K562 (cell line): ENCODE data around the gene TRIM69. TPM values are rescaled to one million over a fixed set of nuclear protein-coding genes. Genes with fewer than 3 reads are reported as not detected.
A peak's percentile ranks its signal among the peaks of the same experiment; 100 is the strongest.

Source experiments
- CEBPG ChIP-seq, 3 experiments: fragments of 200-800 bp in 1 of 3; sonication (Bioruptor generic) in 1 of 3; sonication (generic) in 1 of 3; formaldehyde crosslinking in 1 of 3; IDR thresholded peaks in 2 of 3; conservative IDR thresholded peaks in 1 of 3; 2 replicates each; pipeline versions ENCODE4 v1.6.1 to v1.8.0; 2016 to 2022; ENCODE audit warnings: missing compliant biosample characterization in 2 of 3, missing genetic modification characterization in 2 of 3, mild to moderate bottlenecking in 1 of 3, missing genetic modification reagents in 1 of 3
- GABPA ChIP-seq: fragments of 200-800 bp; sonication (Bioruptor generic); conservative IDR thresholded peaks from 2 replicates; pipeline ENCODE4 v1.6.1; 2016; ENCODE audit warnings: low read depth, missing genetic modification characterization, missing compliant biosample characterization
- MECOM ChIP-seq: fragments of 250-450 bp; sonication (Bioruptor Pico); IDR thresholded peaks from 2 replicates; pipeline ENCODE4 v1.8.0; 2022; ENCODE audit warnings: inconsistent platforms
- TCFL5 ChIP-seq: fragments of 250-450 bp; sonication (Bioruptor Pico); conservative IDR thresholded peaks from 2 replicates; pipeline ENCODE4 v1.6.1; 2021; ENCODE audit warnings: mild to moderate bottlenecking, moderate library complexity, matching md5 sums
- ZNF121 ChIP-seq: sonication (generic); formaldehyde crosslinking; conservative IDR thresholded peaks from 2 replicates; pipeline ENCODE4 v1.8.0; 2022; ENCODE audit warnings: missing genetic modification reagents
- ZZZ3 ChIP-seq: fragments of 450-650 bp; IDR thresholded peaks from 2 replicates; pipeline ENCODE4 v1.6.1; 2016; ENCODE audit warnings: antibody characterized with exemption, mild to moderate bottlenecking, moderate library complexity
- polyA plus RNA-seq, 8 experiments: library from polyadenylated mRNA; depleted of rRNA in 4 of 8; stranded (reverse) in 5 of 8; unstranded in 3 of 8; fragments of >200 nt; fragmentation: Nextera tagmentation in 2 of 8; fragmentation: Illumina TruSeq in 1 of 8; extraction: Ambion mirVana in 2 of 8; extraction: Trizol in 1 of 8; gene quantifications; 2 replicates each; pipeline versions ENCODE4 v1.2.1 to v1.2.3, GENCODE V29; 2011 to 2014; ENCODE audit warnings: inconsistent platforms in 1 of 8, missing spikeins in 1 of 8
- total RNA-seq, 7 experiments: library from RNA; depleted of rRNA in 6 of 7; stranded (reverse); fragments of >200 nt in 6 of 7; fragmentation: Illumina TruSeq in 2 of 7; extraction: Trizol in 2 of 7; gene quantifications; 2 replicates each; pipeline versions ENCODE4 v1.2.1 to v1.2.3, GENCODE V29; 2011 to 2021; ENCODE audit warnings: low replicate concordance in 1 of 7
- TF ChIP-seq, protein P1 (sequence below), 2 experiments: fragments of 450-650 bp in 1 of 2; sonication (generic) in 1 of 2; formaldehyde crosslinking in 1 of 2; IDR thresholded peaks; 2 replicates each; pipeline versions ENCODE4 v1.7.1 to v1.9.0; 2016 to 2022; ENCODE audit warnings: inconsistent platforms in 1 of 2, mild to moderate bottlenecking in 1 of 2, missing genetic modification reagents in 1 of 2
- TF ChIP-seq, protein P2 (sequence below), 2 experiments: fragments of 450-650 bp; formaldehyde crosslinking in 1 of 2; IDR thresholded peaks; 2 replicates each; pipeline versions ENCODE4 v1.4.0 to v1.6.1; 2014 to 2020; ENCODE audit warnings: mild to moderate bottlenecking in 2 of 2, borderline replicate concordance in 1 of 2, low read depth in 1 of 2

TRIM69 gene
- total and polyA plus RNA-seq, 9 of the 15 experiments (the other 6 are each of a cell fraction or from before 2014, with no cell fraction given), result 1.0 to 4.3 (median 2.3) TPM

DNA sequence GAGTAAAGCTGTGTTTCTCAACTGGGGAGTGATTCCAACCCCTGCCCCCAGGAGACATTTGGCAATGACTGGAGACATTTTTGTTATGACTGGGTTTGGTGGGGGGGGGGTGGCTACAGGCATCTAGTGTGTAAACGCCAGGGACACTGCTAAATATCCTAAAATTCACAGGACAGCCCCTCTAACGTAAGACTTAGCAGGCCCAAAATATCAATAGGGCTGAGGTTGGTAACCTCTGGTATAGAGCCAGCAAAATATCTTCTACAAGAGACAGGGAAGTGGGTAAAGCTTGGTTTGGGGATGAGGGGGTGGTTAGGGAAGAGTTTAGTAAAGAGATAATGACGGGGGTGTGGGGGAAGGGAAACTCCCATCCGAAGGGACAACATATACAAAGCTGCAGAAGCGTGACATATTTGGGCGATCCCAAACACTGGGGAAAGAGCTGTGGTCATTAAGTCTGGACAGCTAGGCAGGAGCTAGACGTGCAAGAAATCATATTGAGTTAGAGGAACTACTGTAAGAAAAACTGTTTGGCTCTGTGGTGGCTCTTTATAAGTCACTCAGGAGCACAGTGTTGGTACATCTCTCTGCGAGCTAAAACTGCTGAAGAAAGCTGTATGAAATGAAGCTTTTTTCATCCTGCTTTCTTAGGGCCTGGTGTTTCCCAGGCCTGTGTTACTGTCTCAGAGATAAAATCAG lies 697 bp upstream of the TRIM69 start (continued):
- TF ChIP-seq CEBPG (CRISPR knock-in tag; IDR thresholded peaks at IDR 0.05), result no peak
- TF ChIP-seq CEBPG (tag; conservative IDR thresholded peaks at IDR 0.05 in 1 of 2, IDR thresholded peaks at IDR 0.05 in 1 of 2), result peak in 1 of 2 experiments; percentile 6; a peak in 1 of 4 replicates
- TF ChIP-seq, protein P1, sequence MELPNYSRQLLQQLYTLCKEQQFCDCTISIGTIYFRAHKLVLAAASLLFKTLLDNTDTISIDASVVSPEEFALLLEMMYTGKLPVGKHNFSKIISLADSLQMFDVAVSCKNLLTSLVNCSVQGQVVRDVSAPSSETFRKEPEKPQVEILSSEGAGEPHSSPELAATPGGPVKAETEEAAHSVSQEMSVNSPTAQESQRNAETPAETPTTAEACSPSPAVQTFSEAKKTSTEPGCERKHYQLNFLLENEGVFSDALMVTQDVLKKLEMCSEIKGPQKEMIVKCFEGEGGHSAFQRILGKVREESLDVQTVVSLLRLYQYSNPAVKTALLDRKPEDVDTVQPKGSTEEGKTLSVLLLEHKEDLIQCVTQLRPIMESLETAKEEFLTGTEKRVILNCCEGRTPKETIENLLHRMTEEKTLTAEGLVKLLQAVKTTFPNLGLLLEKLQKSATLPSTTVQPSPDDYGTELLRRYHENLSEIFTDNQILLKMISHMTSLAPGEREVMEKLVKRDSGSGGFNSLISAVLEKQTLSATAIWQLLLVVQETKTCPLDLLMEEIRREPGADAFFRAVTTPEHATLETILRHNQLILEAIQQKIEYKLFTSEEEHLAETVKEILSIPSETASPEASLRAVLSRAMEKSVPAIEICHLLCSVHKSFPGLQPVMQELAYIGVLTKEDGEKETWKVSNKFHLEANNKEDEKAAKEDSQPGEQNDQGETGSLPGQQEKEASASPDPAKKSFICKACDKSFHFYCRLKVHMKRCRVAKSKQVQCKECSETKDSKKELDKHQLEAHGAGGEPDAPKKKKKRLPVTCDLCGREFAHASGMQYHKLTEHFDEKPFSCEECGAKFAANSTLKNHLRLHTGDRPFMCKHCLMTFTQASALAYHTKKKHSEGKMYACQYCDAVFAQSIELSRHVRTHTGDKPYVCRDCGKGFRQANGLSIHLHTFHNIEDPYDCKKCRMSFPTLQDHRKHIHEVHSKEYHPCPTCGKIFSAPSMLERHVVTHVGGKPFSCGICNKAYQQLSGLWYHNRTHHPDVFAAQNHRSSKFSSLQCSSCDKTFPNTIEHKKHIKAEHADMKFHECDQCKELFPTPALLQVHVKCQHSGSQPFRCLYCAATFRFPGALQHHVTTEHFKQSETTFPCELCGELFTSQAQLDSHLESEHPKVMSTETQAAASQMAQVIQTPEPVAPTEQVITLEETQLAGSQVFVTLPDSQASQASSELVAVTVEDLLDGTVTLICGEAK (IDR thresholded peaks at IDR 0.05), result 0 out of 2 replicates have a peak, but pooled peaks have one; percentile 30
- TF ChIP-seq, protein P1 (CRISPR knock-in tag; IDR thresholded peaks at IDR 0.05), result no peak
- TF ChIP-seq TCFL5 (CRISPR knock-in tag), result no peak
- TF ChIP-seq, protein P2, sequence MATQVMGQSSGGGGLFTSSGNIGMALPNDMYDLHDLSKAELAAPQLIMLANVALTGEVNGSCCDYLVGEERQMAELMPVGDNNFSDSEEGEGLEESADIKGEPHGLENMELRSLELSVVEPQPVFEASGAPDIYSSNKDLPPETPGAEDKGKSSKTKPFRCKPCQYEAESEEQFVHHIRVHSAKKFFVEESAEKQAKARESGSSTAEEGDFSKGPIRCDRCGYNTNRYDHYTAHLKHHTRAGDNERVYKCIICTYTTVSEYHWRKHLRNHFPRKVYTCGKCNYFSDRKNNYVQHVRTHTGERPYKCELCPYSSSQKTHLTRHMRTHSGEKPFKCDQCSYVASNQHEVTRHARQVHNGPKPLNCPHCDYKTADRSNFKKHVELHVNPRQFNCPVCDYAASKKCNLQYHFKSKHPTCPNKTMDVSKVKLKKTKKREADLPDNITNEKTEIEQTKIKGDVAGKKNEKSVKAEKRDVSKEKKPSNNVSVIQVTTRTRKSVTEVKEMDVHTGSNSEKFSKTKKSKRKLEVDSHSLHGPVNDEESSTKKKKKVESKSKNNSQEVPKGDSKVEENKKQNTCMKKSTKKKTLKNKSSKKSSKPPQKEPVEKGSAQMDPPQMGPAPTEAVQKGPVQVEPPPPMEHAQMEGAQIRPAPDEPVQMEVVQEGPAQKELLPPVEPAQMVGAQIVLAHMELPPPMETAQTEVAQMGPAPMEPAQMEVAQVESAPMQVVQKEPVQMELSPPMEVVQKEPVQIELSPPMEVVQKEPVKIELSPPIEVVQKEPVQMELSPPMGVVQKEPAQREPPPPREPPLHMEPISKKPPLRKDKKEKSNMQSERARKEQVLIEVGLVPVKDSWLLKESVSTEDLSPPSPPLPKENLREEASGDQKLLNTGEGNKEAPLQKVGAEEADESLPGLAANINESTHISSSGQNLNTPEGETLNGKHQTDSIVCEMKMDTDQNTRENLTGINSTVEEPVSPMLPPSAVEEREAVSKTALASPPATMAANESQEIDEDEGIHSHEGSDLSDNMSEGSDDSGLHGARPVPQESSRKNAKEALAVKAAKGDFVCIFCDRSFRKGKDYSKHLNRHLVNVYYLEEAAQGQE (IDR thresholded peaks at IDR 0.05; ENCODE audit: borderline replicate concordance), result peak; percentile 2; the same call in 1 of the 2 replicates
- TF ChIP-seq, protein P2 (CRISPR knock-in tag; IDR thresholded peaks at IDR 0.05; ENCODE audit: low read depth), result no peak
- TF ChIP-seq MECOM (CRISPR knock-in tag), result 0 out of 2 replicates have a peak, but pooled peaks have one; percentile 16
- TF ChIP-seq ZNF121 (CRISPR knock-in tag), result no peak
- TF ChIP-seq GABPA (tag), result no peak
- 0 out of 2 replicates have a peak, but pooled peaks have one; percentile 26 for TF ChIP-seq ZZZ3
